Right atrium auricular region (tissue), 2 donors: ENCODE data around the gene EFEMP2. TPM values are rescaled to one million over a fixed set of nuclear protein-coding genes. Genes with fewer than 3 reads are reported as not detected.

Experiments
- DNase-seq: peaks from one replicate; pipeline ENCODE4 v3.0.0-alpha.2; 2019; ENCODE audit warnings: low spot score
- H3K27ac ChIP-seq, 2 donors: fragments of 200-600 bp; sonication (generic); 1 replicate in 1 of 2; 2 replicates in 1 of 2; pipeline ENCODE4 v1.5.1; 2016 to 2019
- H3K27me3 ChIP-seq, 2 donors: fragments of 200-600 bp; sonication (generic); one replicate each; pipeline versions ENCODE4 v1.5.1 to v1.6.0; 2017 to 2019
- H3K36me3 ChIP-seq: fragments of 200-600 bp; sonication (generic); one replicate; pipeline ENCODE4 v1.5.1; 2016
- H3K4me1 ChIP-seq, 2 donors: fragments of 200-600 bp; sonication (generic); one replicate each; pipeline versions ENCODE4 v1.5.1 to v1.6.0; 2017 to 2019
- H3K4me3 ChIP-seq, 2 donors: fragments of 200-600 bp; sonication (generic); 1 replicate in 1 of 2; 2 replicates in 1 of 2; pipeline ENCODE4 v1.5.1; 2017 to 2019; ENCODE audit warnings: mild to moderate bottlenecking in 1 of 2, moderate library complexity in 1 of 2
- H3K9me3 ChIP-seq, 2 donors: fragments of 200-600 bp; sonication (generic); one replicate each; pipeline ENCODE4 v1.5.1; 2019
- CTCF ChIP-seq, 2 donors: fragments of 200-600 bp; sonication (generic); IDR thresholded peaks; one replicate each; pipeline ENCODE4 v1.5.1; 2019; ENCODE audit warnings: antibody characterized with exemption in 2 of 2
- total RNA-seq, 2 donors: library from RNA; depleted of rRNA; stranded (reverse); fragments of >200 nt; gene quantifications; one replicate each; pipeline ENCODE4 v1.1.0, GENCODE V29; 2016

EFEMP2 gene
- total RNA-seq, 2 donors from 2014 or later: 117 to 156 TPM

GRCh38 chr11:65919141-65919572 is 46.6 kb upstream of the EFEMP2 start, which contains the start of gene DRAP1:
TSS of gene DRAP1 (plus strand) at chr11:65919426. CDS start at chr11:65919502, 76 bp downstream.
- Histone ChIP-seq H3K27me3 (no peaks in the 10 kb centered on the region), H3K9me3 (no peaks in the 10 kb centered on the region), H3K4me3 (peak within 1 kb of the TSS; percentile 98 to 99), H3K27ac (peak within 1 kb of the TSS; percentile 93 to 96), H3K4me1 (peaks cover 0 to 53% of the 10 kb centered on the region in 2 donors), H3K36me3 (peaks cover 12% of the 10 kb centered on the region)
- TF ChIP-seq CTCF (IDR thresholded peaks at IDR 0.05): no peak
- peak; percentile 98 for DNase-seq

- Histone ChIP-seq H3K9me3 (no peaks in the 10 kb centered on the region), H3K36me3 (peaks cover 12% of the 10 kb centered on the region), H3K27ac (peak within 1 kb of the TSS; percentile 93 to 96), H3K4me3 (peak within 1 kb of the TSS; percentile 98 to 99), H3K27me3 (no peaks in the 10 kb centered on the region), H3K4me1 (peaks cover 0 to 53% of the 10 kb centered on the region in 2 donors)
- no peak for DNase-seq
- no peak for TF ChIP-seq CTCF (IDR thresholded peaks at IDR 0.05)
Measured at GRCh38 chr11:65918211-65919140, 45.9 kb upstream of the EFEMP2 start, which contains the start of gene C11orf68. TSS of gene C11orf68 (minus strand) at chr11:65919062. CDS start at chr11:65919031, 31 bp downstream.

DNA sequence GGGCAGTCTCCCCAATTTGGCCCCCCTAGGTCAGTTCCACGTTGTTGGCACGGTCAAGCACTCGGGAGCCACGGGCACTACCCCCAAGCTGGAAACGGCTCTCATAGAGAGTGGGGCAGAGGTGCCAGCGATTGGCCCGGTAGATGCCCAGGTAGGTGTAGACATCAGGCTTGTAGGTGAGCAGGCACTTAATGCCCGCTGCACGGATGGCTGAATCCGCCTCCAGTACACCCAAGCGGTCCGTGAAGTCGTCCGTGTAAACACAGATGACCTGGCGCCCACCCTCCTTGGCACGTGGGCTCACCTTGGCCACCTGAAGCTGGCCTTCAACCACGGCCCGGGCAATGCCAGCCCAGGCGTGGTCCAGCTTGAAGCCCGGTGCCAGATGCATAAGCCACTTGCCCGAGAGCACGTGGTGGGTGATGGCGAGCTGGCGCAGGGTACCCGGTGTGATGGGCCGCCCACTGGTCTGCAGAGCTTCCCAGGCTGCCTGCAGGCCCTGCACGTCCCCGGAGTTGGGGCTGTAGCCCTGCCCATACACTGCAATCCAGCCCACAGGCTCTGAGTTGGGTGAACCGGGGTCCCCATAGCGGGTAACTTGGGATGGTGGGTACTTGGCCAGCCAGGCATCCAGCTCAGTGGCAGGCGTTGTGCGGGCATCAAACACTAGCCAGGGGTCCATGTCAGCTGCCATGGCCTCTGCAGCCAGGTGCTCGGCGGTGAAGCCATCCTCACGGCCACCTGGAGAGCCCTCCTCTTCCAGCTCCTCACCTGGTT is 45.0 kb upstream of the EFEMP2 start:
- Histone ChIP-seq H3K4me1 (peaks cover 0 to 53% of the 10 kb centered on the region in 2 donors), H3K27ac (peak overlapping the region; percentile 93 to 97), H3K27me3 (no peaks in the 10 kb centered on the region), H3K36me3 (peaks cover 6% of the 10 kb centered on the region), H3K4me3 (peak overlapping the region; percentile 98 to 99), H3K9me3 (no peaks in the 10 kb centered on the region)
- no peak for TF ChIP-seq CTCF (IDR thresholded peaks at IDR 0.05)
- DNase-seq: no peak

- Histone ChIP-seq H3K36me3 (peaks cover under 1% of the 10 kb centered on the region), H3K27ac (peak overlapping the region; percentile 93 to 97), H3K4me3 (peak overlapping the region in 1 of 2 donors; percentile 98), H3K27me3 (no peaks in the 10 kb centered on the region), H3K9me3 (no peaks in the 10 kb centered on the region), H3K4me1 (peaks cover 0 to 56% of the 10 kb centered on the region in 2 donors)
- DNase-seq: no peak
- TF ChIP-seq CTCF (IDR thresholded peaks at IDR 0.05): no peak
Measured at GRCh38 chr11:65917077-65917433, 44.5 kb upstream of the EFEMP2 start.

DNA sequence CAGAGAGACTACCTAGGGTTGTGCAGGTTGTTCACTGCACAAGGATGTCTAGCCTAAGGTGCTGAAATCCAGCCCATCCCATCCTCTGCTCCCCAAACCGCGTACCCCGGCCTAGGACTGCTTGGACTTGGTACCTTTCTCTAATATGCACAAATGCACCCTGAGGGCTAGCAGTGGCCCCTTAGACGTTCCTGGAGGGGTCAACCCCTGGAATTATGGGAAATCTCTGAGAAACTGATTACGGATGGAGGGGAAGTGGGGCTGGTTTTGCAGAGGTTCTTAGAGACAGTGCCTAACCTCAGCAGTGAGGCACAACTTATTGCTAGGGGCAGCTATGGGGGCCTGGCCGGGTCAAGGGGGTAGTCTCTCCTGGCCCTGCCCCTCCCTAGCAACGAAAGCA is 43.8 kb upstream of the EFEMP2 start:
- no peak for DNase-seq
- Histone ChIP-seq H3K27ac (peak overlapping the region; percentile 93 to 97), H3K9me3 (no peaks in the 10 kb centered on the region), H3K36me3 (no peaks in the 10 kb centered on the region), H3K27me3 (no peaks in the 10 kb centered on the region), H3K4me1 (peaks cover 0 to 63% of the 10 kb centered on the region in 2 donors), H3K4me3 (no peak overlapping the region)
- TF ChIP-seq CTCF (IDR thresholded peaks at IDR 0.05): no peak
